ENCODE data around the gene P3H4.

P3H4 gene

GRCh38 chr17:41818024-41818423 is 6.3 kb upstream of the P3H4 start:
- DNase-seq = no peak

- DNase-seq = no peak
These were observed 5.0 kb upstream of the P3H4 start for GRCh38 chr17:41816637-41817320.

GRCh38 chr17:41814195-41814594 is 2.4 kb upstream of the P3H4 start:
- no peak for DNase-seq

GRCh38 chr17:41813699-41814124 is 2.0 kb upstream of the P3H4 start:
- no peak for DNase-seq

GRCh38 chr17:41813152-41813680 is 1.5 kb upstream of the P3H4 start:
- no peak for DNase-seq

DNA sequence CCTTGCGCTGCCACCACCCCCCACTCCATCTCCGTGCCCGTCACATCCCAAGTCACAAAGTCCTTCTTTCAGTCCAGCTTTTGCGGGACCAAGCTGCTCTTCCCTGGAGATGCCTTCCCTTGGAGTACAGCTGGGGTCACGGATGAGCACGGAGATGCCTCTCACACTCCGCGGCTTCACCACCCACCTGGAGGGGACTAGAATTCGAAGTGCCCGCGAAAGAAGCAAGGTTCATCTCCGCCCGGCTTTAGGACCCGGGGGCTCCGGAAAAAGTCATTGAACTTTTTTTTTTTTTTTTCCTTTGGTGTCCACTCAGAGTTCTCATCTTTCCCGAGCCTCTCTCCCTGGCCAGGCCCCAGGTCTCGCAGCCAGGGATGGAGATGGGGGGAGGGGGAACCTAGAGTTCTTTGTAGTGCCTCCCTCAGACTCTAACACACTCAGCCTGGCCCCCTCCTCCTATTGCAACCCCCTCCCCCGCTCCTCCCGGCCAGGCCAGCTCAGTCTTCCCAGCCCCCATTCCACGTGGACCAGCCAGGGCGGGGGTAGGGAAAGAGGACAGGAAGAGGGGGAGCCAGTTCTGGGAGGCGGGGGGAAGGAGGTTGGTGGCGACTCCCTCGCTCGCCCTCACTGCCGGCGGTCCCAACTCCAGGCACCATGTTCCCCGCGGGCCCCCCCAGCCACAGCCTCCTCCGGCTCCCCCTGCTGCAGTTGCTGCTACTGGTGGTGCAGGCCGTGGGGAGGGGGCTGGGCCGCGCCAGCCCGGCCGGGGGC is 817 bp upstream of the P3H4 start, which contains the start of gene FKBP10:
FKBP10 (plus strand) TSS at position 624 of the 771 bp plus-strand sequence; CDS start at position 655, 31 bp downstream.
- DNase-seq = peak; percentile 29

DNA sequence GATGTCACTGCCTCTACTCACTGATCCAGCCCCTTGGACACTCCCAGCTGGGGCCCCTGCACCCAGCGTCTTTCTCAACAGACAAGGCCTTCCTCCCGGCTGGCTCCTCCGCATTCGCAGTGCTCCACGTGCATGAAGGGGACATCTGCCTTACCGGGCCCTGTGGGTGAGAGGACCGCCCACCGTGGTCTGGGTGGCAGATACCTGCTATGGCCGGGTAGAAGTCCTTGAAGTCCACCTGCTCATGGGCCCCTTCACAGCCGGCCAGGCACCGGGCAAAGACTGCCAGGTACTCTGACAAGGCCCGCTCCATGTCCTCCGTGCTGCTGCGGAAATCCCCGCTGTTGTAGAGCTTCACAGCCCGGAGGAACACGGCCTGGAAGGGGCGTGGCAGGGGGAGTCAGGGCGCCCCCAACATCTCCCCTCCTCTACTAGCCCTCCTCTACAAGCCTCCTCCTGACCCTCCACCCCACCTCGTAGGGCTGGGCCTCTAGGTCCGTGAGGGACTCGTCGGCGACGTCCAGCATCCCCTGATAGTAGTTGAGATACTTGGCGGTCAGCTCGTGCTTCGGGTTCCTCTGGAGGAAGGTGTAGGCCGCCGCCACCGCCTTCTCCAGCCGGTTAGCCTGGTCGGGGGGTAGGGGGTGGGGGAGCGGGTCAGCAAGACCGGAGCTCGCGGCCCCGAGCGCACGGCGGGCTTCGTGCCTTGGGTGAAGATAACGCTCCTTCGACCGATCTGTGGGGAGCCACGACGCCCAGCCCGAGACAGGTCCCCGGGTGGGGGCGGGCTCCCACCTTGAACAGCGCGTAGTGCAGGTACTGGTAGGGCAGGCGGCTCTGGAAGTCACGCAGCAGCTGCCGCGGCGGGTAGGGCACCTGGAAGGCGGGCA is 845 bp downstream of the P3H4 start:
- no peak for DNase-seq

DNA sequence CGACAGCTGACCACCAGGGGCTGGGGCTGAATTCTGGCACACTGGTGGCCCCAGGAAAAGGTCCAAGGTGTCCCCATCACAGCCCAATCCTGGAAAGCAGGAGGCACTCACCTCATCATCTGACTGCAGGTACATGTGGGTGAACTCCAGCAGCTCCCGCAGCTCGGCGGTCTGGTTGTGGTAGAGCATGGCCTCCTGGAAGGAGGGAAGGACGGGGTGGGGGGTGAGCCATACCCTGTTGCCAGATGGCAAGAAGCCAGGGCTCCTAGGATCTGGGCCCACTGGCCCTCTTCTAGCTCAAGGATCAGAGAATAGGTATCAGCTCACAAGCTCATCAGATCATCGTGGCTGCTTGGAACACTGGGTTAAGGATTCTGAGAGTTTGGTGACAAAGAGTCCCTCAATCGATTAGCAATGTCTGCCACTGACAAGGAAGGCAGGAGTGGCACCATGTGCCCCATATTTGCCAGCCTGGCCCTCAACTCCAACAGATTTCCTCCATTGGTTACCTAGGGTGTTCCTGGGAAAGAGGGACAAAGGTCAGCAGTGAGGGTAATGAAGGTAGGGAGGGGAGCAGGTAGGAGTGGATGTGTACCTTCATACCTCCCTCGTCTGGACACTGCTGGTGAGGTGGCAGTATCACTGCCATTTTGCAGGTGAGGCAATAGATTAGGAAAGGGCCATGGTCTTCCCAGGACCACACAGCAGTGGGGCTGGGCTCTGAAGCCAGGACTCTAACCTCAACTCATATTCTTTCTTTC is 4.9 kb downstream of the P3H4 start:
- no peak for DNase-seq

- DNase-seq = no peak
These were observed 8.4 kb downstream of the P3H4 start for GRCh38 chr17:41803049-41804020.

DNA sequence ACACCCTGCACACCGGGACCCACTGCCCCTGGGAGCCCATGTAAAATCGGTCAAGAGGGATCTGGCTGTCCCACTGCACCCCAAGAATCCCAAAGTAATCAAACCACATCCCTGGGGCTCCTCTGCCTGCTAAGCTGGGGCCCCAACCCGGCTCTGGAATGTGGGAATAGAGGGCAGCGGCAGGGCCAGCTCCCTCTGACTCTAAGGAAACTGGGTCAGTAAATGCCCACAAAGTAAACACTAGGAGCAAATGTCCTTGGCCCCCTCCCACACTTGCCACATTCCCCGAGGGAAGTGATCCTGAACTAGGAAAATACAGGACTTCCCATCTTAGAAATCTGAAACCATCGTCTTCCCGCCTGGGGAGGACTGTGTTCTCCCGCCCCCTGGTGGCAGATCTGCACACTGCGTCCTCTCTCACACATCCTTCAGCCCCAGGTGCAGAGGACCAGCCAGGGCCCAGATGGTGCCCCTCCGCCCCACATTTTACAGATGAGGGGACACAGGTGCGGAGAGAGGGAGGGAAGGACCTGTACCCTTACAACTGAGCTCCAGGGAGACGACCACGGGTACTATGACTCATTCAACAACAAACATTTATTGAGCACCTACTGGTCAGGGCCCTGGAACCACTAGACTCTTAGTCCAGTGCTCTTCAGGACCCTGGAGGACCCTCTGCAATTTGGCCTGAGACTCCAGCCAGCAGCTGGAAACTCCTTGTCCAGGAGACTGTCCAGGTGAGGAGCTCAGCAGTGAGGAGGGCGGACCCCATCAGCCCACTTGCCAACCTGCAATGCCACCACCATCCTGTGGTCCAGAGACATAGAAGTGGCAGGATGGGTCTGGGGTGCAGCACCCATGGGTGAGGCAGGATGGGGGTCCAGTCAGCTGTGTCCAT is 10.1 kb downstream of the P3H4 start:
- peak; percentile 64 for DNase-seq

DNA sequence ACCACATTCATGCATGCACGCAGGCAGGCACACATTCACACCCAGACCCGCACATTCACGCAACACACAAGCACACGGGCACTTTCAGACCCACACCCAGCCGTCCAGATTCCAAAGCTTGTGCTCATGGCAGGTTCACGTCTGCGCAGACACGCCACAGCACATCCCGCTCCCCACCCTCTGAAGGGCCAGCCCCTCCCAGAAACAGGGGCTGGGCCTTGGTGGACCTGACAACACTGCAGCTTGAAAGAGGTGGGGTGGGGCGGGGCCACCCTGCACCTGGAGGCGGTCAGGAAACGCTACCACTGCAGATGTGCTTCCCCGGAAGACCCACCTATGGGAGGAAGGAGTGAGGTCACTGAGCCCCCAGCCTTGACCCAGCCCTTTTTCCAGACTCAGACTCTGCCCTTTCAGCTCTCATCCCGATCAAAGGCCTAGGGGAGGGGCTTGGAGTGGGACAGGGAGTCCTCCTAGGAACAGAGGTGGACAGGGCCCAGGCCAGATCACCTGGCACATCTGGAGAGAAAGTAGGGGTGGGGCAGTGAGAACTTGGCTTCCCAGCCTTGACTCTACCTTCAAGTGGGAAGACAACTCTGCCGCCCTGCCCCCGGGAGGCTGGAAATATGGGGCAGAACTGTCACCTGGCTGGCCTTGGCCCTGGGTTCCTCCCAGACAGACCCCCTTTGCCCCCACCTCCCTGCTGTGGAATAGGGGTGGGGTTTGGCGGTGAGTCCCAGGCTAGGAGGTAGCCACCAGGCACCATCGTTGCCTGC is 11.0 kb downstream of the P3H4 start:
- DNase-seq = no peak

GRCh38 chr17:41799366-41799765 is 12.4 kb downstream of the P3H4 start:
- no peak for DNase-seq

DNA sequence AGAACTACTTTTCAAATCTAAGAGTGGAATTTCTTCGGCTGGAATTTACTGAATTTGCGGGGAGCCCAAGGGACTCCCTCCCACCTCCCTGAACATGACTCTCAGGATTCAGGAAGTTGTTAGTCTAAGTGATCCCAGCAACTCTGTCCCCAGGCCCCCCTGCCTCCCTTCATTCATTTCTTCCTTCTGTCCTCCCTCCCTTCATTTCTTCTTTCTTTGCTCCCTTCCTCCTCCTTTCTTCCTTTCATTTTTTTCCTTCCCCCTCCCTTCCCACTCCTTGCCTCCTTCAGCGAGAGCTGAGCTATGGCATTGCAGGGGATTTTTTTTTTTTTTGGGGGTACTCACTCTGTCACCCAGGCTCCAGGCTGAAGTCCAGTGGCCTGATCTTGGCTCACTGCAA is 14.4 kb downstream of the P3H4 start:
- no peak for DNase-seq

DNA sequence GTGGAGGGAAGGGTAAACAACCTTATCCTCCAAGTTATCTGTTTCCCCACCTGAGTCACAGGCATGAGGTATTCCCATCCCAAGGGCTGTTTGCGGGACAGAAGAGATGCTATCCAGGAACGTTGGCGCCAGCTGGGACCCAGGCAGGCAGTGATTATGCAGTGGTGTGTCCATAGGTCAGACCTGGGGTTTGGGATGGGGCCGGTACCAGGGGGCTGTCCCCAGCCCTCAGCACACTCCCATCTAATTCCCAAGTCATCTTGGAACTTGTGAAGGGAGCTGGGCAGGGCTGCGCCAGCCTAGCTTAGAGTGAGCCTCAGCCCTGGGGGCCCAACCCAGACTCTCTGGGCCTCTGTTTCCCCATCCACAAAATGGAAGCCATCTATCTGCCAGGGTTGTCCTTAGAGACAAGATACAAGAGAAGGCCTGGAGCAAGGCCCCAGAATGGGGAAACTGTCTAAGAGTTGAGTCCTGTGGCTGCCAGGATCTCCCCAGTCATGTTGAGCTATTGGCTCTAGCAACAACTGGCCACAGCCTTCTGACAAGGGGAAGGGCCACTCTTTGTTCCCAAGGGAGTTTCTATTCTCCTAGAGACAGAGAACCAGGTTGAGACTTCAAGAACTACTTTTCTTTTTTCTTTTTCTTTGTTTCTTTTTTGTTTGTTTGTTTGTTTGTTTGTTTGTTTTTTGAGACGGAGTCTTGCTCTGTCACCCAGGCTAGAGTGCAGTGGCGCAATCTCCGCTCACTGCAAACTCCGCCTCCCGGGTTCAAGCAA is 15.4 kb downstream of the P3H4 start:
- no peak for DNase-seq

DNA sequence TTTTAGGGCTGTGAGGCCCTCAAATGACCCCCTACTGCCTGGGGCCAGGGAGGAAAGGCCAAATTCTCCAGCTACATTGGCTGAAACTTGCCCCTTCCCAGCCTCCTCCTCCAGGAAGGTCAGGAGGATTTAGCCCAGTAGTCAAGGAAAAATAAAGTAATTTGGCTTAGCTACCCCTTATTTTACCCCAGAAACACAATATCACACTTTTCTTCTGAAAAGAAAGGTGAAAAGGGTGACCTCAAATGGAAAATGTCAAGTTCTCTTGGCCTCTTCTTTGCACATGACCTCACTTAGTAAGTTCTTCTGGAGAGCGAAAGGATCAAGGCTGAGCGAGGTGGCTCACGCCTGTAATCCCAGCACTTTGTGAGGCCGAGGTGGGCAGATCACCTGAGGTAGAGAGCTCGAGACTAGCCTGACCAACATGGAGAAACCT is 17.2 kb downstream of the P3H4 start:
- DNase-seq = no peak

- DNase-seq = no peak
These were observed 17.8 kb downstream of the P3H4 start for GRCh38 chr17:41793784-41794539.

Measured in CD4-positive, alpha-beta T cell treated with Interleukin-4 for 4 hours (primary cell).